ENCODE results near the gene TSR1.

TSR1 gene

DNA sequence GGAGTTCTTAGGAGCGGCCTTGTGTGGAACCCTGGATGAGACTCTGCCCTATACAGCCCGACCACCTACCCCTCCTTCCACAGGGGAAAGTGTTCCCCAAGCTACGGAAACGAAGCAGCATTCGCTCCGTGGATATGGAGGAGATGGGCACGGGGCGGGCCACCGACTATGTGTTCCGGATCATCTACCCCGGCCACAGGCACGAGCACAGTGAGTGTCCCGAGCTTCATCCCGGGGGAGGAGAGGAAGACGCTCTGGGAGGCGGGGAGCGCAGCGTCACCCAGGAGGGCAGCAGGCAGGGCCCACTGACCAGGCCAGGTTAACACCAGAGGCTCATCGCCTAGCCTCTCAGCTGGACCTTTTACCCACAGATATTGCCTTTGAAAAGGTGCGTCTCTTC lies 28.9 kb upstream of the TSR1 start:
- no peak overlapping the region for H3K9ac ChIP-seq (ENCODE audit: low read depth, low read length)
- H3K27me3 ChIP-seq (ENCODE audit: insufficient read depth, low read length), result no peaks in the 10 kb centered on the region
- H3K4me3 ChIP-seq (ENCODE audit: low read length), result no peak overlapping the region
- H3K9me3 ChIP-seq (ENCODE audit: insufficient read depth, low read depth, low read length), result no peaks in the 10 kb centered on the region
- peaks cover 4% of the 10 kb centered on the region for H3K36me3 ChIP-seq (ENCODE audit: insufficient read depth, low read depth, low read length)
- no peaks in the 10 kb centered on the region for H3K4me1 ChIP-seq (ENCODE audit: insufficient read depth, low read length)
- H3K27ac ChIP-seq (ENCODE audit: low read length), result no peak overlapping the region

DNA sequence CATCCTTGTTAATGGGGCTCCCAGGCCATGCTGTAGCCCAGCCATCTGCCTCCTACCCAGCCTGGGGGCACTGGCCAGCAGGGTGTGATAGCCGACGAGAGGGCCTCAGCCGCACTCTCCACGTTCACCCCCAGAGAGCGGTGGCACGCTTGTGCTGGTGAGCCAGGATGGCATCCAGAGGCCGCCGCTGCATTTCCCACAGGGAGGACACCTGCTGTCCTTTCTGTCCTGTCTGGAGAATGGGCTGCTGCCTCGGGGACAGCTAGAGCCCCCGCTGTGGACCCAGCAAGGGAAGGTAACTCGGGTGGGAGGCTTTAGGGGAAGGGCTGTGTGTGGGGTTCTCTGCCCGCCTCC lies 28.5 kb upstream of the TSR1 start:
- Histone ChIP-seq H3K4me1 (ENCODE audit: insufficient read depth, low read length) (no peaks in the 10 kb centered on the region), H3K27me3 (ENCODE audit: insufficient read depth, low read length) (no peaks in the 10 kb centered on the region), H3K4me3 (ENCODE audit: low read length) (no peak overlapping the region), H3K27ac (ENCODE audit: low read length) (no peak overlapping the region), H3K9ac (ENCODE audit: low read depth, low read length) (no peak overlapping the region), H3K9me3 (ENCODE audit: insufficient read depth, low read depth, low read length) (no peaks in the 10 kb centered on the region), H3K36me3 (ENCODE audit: insufficient read depth, low read depth, low read length) (peaks cover 4% of the 10 kb centered on the region)

DNA sequence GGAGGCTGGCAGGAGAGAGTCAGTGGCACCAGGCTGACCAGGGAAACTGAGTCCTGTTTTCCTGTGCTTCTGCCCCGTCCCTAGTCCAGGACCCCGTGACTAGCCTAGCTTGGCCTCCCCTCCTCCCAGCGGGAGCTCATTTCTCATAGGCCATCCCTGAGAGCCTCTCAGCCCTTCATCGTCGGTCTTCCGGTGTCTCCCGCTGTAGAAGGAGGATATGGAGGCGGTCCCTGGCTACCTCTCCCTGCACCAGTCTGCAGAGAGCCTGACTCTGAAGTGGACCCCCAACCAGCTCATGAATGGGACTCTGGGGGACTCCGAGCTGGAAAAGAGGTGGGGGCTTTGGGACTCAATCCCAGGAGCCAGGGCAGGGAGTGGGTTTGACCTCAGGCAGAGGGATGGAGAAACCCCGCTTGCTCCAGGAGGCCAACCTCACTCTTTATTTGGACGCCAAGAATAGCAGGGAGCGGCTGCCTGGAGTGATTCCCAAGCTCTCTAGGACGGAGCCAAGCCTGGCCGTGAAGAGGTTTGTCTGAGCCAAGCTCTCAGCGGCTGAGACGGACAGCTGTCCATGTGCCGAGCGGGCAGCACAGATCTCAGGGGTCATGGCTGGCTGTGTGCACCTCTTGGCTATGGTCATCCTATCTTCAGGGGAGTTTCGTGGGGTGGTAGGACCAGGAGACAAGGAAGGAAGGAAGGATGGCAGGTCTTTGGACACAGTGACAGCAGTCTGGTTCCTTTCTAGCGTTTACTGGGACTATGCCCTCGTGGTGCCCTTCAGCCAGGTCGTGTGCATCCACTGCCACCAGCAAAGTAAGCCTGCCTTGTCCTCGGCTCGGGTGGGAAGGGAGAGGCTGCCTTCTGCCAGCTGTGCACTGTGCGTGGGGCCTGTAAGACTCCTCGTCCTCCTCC lies 27.9 kb upstream of the TSR1 start:
- Histone ChIP-seq H3K27ac (ENCODE audit: low read length) (no peak overlapping the region), H3K9me3 (ENCODE audit: insufficient read depth, low read depth, low read length) (no peaks in the 10 kb centered on the region), H3K27me3 (ENCODE audit: insufficient read depth, low read length) (no peaks in the 10 kb centered on the region), H3K4me1 (ENCODE audit: insufficient read depth, low read length) (no peaks in the 10 kb centered on the region), H3K9ac (ENCODE audit: low read depth, low read length) (no peak overlapping the region), H3K36me3 (ENCODE audit: insufficient read depth, low read depth, low read length) (peaks cover 4% of the 10 kb centered on the region), H3K4me3 (ENCODE audit: low read length) (no peak overlapping the region)

DNA sequence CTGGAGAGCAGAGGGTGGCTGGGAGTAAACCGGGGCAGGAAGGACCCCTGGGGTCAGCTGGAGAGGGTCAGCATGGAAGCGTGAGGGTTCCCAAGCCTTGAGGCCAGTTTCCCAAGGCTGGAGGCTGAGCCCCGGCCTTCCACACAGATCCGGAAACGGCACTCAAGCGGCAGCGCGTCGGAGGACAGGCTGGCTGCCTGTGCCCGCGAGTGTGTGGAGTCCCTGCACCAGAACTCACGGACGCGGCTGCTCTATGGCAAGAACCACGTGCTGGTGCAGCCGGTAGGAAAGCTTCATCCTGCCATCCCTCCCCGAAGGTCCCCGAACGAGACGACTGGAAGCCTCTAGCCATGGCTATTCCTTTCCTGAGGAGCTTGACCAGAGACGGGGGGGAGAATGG lies 27.1 kb upstream of the TSR1 start:
- Histone ChIP-seq H3K9ac (ENCODE audit: low read depth, low read length) (no peak overlapping the region), H3K4me1 (ENCODE audit: insufficient read depth, low read length) (no peaks in the 10 kb centered on the region), H3K9me3 (ENCODE audit: insufficient read depth, low read depth, low read length) (no peaks in the 10 kb centered on the region), H3K27me3 (ENCODE audit: insufficient read depth, low read length) (no peaks in the 10 kb centered on the region), H3K4me3 (ENCODE audit: low read length) (no peak overlapping the region), H3K27ac (ENCODE audit: low read length) (no peak overlapping the region), H3K36me3 (ENCODE audit: insufficient read depth, low read depth, low read length) (peaks cover 4% of the 10 kb centered on the region)

DNA sequence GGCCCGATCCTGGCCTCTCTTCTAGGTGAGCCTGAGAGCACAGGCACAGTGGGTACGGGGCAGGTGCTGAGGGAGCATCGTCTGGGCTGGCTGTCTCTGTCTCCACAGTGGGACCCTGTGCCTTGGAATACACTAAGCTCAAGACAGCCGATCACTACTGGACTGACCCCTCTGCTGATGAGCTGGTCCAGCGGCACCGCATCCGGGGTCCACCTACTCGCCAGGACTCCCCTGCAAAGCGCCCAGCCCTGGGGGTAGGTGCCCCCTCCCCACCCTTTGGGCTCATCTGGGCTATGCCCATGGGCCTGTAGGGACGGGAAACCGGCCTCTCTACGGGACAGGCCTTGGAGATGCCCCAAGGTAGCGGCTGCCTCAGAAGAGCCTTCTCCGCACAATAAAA lies 26.6 kb upstream of the TSR1 start:
- Histone ChIP-seq H3K4me1 (ENCODE audit: insufficient read depth, low read length) (no peaks in the 10 kb centered on the region), H3K27ac (ENCODE audit: low read length) (no peak overlapping the region), H3K9ac (ENCODE audit: low read depth, low read length) (no peak overlapping the region), H3K4me3 (ENCODE audit: low read length) (no peak overlapping the region), H3K36me3 (ENCODE audit: insufficient read depth, low read depth, low read length) (peaks cover 4% of the 10 kb centered on the region), H3K9me3 (ENCODE audit: insufficient read depth, low read depth, low read length) (no peaks in the 10 kb centered on the region), H3K27me3 (ENCODE audit: insufficient read depth, low read length) (no peaks in the 10 kb centered on the region)

DNA sequence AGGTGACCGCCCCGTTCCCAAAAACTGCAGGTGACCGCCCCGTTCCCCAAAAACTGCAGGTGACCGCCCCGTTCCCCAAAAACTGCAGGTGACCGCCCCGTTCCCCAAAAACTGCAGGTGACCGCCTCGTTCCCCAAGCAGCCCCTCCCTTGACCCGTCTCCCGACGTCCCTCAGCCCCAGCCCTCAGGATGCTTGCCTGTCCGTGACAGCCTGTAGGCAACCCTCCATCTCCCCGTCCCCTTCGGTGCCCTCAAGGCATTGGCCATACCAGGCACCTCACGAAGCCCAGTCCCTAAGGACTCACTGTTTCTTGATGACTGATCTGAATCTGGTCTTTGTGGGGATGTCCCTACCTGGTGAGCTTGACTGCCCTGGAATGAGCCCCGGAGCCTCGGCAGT lies 26.2 kb upstream of the TSR1 start:
- peaks cover 4% of the 10 kb centered on the region for H3K36me3 ChIP-seq (ENCODE audit: insufficient read depth, low read depth, low read length)
- no peak overlapping the region for H3K4me3 ChIP-seq (ENCODE audit: low read length)
- H3K9me3 ChIP-seq (ENCODE audit: insufficient read depth, low read depth, low read length), result no peaks in the 10 kb centered on the region
- no peaks in the 10 kb centered on the region for H3K4me1 ChIP-seq (ENCODE audit: insufficient read depth, low read length)
- no peaks in the 10 kb centered on the region for H3K27me3 ChIP-seq (ENCODE audit: insufficient read depth, low read length)
- no peak overlapping the region for H3K9ac ChIP-seq (ENCODE audit: low read depth, low read length)
- H3K27ac ChIP-seq (ENCODE audit: low read length), result no peak overlapping the region

DNA sequence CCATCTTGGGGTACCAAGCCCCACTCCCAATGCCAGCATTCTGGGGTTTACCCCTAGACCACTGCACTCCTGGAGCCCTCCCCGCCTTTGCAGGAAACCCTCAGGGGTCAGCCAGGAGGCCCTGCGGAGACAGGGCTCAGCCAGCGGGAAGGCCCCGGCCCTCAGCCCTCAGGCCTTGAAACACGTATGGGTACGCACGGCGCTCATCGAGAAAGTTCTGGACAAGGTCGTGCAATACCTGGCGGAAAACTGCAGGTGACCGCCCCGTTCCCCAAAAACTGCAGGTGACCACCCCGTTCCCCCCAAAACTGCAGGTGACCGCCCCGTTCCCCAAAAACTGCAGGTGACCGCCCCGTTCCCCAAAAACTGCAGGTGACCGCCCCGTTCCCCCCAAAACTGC lies 25.8 kb upstream of the TSR1 start:
- Histone ChIP-seq H3K36me3 (ENCODE audit: insufficient read depth, low read depth, low read length) (peaks cover 4% of the 10 kb centered on the region), H3K9me3 (ENCODE audit: insufficient read depth, low read depth, low read length) (no peaks in the 10 kb centered on the region), H3K27me3 (ENCODE audit: insufficient read depth, low read length) (no peaks in the 10 kb centered on the region), H3K27ac (ENCODE audit: low read length) (no peak overlapping the region), H3K9ac (ENCODE audit: low read depth, low read length) (no peak overlapping the region), H3K4me1 (ENCODE audit: insufficient read depth, low read length) (no peaks in the 10 kb centered on the region), H3K4me3 (ENCODE audit: low read length) (no peak overlapping the region)

DNA sequence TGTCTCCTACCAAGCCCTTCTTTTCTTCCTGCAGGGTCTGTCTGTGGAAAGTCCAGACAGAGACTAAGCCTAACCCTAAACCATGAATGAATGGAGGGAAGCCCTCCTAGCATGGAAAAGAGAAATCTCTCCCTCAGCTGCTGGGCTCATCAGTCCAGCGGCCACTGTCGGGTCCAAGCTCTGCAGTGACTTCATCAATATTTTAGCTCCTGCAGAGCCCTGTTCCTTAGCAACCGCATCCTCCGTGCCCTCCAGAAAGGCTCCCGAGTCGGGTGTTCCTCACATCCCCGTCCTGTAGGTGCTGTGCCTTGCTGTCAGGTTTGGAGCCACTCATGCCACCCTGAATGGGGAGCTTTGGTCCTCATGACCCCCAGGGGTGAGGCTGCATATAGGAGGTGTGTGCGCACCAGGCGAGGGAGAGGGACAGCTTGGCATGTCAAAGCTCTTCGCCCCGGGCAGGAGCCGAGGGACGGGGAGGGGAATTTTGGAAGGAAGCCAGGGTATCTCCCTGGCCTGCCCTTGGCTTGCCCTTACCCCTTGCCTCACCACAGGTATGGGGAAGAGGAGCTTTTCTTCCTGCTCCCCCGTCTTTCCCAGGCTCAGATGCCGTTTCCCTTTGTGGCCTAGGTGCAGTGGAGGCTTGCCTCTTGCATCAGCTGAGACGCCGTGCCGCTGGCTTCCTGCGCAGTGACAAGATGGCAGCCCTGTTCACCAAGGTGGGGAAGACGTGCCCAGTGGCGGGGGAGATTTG lies 24.9 kb upstream of the TSR1 start:
- Histone ChIP-seq H3K27ac (ENCODE audit: low read length) (no peak overlapping the region), H3K4me3 (ENCODE audit: low read length) (no peak overlapping the region), H3K27me3 (ENCODE audit: insufficient read depth, low read length) (no peaks in the 10 kb centered on the region), H3K9me3 (ENCODE audit: insufficient read depth, low read depth, low read length) (no peaks in the 10 kb centered on the region), H3K9ac (ENCODE audit: low read depth, low read length) (no peak overlapping the region), H3K4me1 (ENCODE audit: insufficient read depth, low read length) (no peaks in the 10 kb centered on the region), H3K36me3 (ENCODE audit: insufficient read depth, low read depth, low read length) (peaks cover 4% of the 10 kb centered on the region)

DNA sequence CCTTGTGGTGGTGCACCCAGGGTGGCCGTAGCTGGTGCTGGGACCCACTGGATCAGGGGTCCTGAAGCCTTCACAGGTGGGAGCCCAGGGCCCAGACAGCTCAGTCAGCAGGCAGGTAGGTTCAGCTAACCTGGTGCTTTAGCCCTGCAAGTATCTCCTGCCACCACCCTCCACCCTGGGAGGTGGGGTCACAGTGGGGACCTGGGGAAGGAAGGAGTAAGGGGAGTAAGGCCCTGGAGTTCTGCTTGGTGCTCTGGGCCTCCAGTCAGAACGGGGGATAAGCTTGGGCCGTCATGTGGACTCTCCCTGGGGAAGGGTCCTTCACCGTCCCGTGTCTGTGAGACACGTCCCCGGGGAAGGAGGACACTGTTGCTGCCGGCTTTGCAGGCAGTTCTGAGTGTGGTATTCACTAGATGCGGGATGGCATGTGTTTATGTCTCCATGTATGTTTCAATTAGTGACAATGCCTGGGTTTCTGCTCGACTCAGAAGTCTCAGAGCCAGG lies 21.7 kb upstream of the TSR1 start:
- H3K4me1 ChIP-seq (ENCODE audit: insufficient read depth, low read length), result no peaks in the 10 kb centered on the region
- no peak overlapping the region for H3K27ac ChIP-seq (ENCODE audit: low read length)
- no peaks in the 10 kb centered on the region for H3K27me3 ChIP-seq (ENCODE audit: insufficient read depth, low read length)
- no peak overlapping the region for H3K9ac ChIP-seq (ENCODE audit: low read depth, low read length)
- no peaks in the 10 kb centered on the region for H3K9me3 ChIP-seq (ENCODE audit: insufficient read depth, low read depth, low read length)
- H3K36me3 ChIP-seq (ENCODE audit: insufficient read depth, low read depth, low read length), result peaks cover 4% of the 10 kb centered on the region; the same call in 1 of the 2 replicates
- H3K4me3 ChIP-seq (ENCODE audit: low read length), result no peak overlapping the region

DNA sequence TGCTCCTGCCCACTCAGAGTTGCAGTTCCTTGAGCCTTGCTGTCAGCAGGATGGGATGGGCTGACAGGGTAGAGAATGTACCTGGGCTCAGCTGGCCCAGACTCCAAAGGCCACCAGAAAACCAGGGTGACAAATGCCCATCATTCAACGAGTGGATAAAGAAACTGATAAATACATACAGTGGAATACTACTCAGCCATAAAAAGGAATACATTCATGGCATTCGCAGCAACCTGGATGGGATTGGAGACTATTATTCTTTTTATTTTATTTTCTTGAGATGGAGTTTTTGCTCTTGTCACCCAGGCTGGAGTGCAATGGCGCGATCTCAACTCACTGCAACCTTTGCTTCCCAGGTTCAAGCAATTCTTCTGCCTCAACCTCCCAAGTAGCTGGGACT lies 21.0 kb upstream of the TSR1 start:
- no peak overlapping the region for H3K27ac ChIP-seq (ENCODE audit: low read length)
- H3K27me3 ChIP-seq (ENCODE audit: insufficient read depth, low read length), result no peaks in the 10 kb centered on the region
- H3K4me3 ChIP-seq (ENCODE audit: low read length), result no peak overlapping the region
- H3K9me3 ChIP-seq (ENCODE audit: insufficient read depth, low read depth, low read length), result no peaks in the 10 kb centered on the region
- no peaks in the 10 kb centered on the region for H3K36me3 ChIP-seq (ENCODE audit: insufficient read depth, low read depth, low read length)
- H3K4me1 ChIP-seq (ENCODE audit: insufficient read depth, low read length), result no peaks in the 10 kb centered on the region
- H3K9ac ChIP-seq (ENCODE audit: low read depth, low read length), result no peak overlapping the region

DNA sequence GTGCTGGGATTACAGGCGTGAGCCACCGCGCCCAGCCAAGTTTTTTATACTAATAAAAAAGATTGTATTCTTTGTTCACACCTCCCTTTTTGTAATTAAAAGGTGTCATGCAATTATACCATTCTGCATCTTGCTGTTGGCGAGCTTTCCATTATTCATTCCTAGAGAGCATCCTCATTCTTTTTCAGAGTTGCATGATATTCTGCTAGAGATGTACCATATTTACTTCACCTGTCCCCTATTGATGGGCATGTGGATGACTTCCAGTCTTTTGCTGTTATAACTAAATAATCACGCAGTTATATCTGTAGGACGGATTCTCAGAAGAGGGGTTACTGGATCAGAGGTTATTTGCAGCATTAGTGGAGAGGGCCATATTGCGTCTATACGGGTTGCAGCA lies 18.1 kb upstream of the TSR1 start:
- no peaks in the 10 kb centered on the region for H3K4me1 ChIP-seq (ENCODE audit: insufficient read depth, low read length)
- no peak overlapping the region for H3K27ac ChIP-seq (ENCODE audit: low read length)
- H3K36me3 ChIP-seq (ENCODE audit: insufficient read depth, low read depth, low read length), result no peaks in the 10 kb centered on the region
- no peak overlapping the region for H3K9ac ChIP-seq (ENCODE audit: low read depth, low read length)
- no peaks in the 10 kb centered on the region for H3K27me3 ChIP-seq (ENCODE audit: insufficient read depth, low read length)
- no peaks in the 10 kb centered on the region for H3K9me3 ChIP-seq (ENCODE audit: insufficient read depth, low read depth, low read length)
- H3K4me3 ChIP-seq (ENCODE audit: low read length), result no peak overlapping the region

DNA sequence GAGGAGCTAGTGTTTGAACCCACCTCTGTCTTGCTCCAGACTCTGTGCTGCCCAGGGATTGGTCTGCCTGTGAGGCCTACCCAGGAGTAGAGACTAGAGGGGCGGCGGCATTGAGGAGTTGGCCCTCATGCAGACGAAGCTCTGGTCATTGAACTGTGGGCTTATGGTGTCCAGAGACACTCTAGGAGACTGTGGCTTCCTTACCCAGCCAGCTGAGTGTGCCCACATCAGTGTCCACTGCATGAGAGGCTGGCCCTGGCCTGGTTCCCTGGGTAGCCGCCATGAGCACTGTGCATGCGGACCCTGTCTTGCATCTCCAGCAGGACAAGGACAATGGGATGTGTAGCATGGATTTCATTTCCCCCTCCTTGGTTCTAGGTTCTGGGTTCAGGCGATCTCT lies 15.0 kb upstream of the TSR1 start:
- Histone ChIP-seq H3K4me1 (ENCODE audit: insufficient read depth, low read length) (peaks cover 5% of the 10 kb centered on the region; the same call in 1 of the 2 replicates), H3K27ac (ENCODE audit: low read length) (no peak overlapping the region), H3K4me3 (ENCODE audit: low read length) (no peak overlapping the region), H3K36me3 (ENCODE audit: insufficient read depth, low read depth, low read length) (no peaks in the 10 kb centered on the region), H3K9me3 (ENCODE audit: insufficient read depth, low read depth, low read length) (no peaks in the 10 kb centered on the region), H3K27me3 (ENCODE audit: insufficient read depth, low read length) (no peaks in the 10 kb centered on the region), H3K9ac (ENCODE audit: low read depth, low read length) (no peak overlapping the region)

All from iPS-20b (cell line).